Mucosa of rectum (tissue), 2 donors: Measurements from ENCODE around the gene FOXN3.

Source experiments
- H3K27ac ChIP-seq, 2 donors: one replicate each; pipeline ENCODE4 v1.7.0; 2013; ENCODE audit warnings: inconsistent platforms in 2 of 2, low read depth in 2 of 2, low read length in 2 of 2
- H3K27me3 ChIP-seq, 2 donors: one replicate each; pipeline ENCODE4 v1.7.0; 2013; ENCODE audit warnings: low read length in 2 of 2; ENCODE audit not compliant: control insufficient read depth in 2 of 2, insufficient read depth in 2 of 2
- H3K36me3 ChIP-seq, 2 donors: one replicate each; pipeline ENCODE4 v1.7.0; 2013; ENCODE audit warnings: low read length in 2 of 2; ENCODE audit not compliant: control insufficient read depth in 2 of 2, insufficient read depth in 2 of 2
- H3K4me1 ChIP-seq, 2 donors: one replicate each; pipeline ENCODE4 v1.7.0; 2013; ENCODE audit warnings: low read length in 2 of 2, mild to moderate bottlenecking in 1 of 2; ENCODE audit not compliant: control insufficient read depth in 2 of 2, insufficient read depth in 2 of 2
- H3K4me3 ChIP-seq, 2 donors: one replicate each; pipeline ENCODE4 v1.7.0; 2013; ENCODE audit warnings: low read length in 2 of 2
- H3K9ac ChIP-seq, 2 donors: one replicate each; pipeline ENCODE4 v1.7.0; 2013; ENCODE audit warnings: low read length in 2 of 2, low read depth in 1 of 2, mild to moderate bottlenecking in 1 of 2
- H3K9me3 ChIP-seq, 2 donors: one replicate each; pipeline ENCODE4 v1.7.0; 2013; ENCODE audit warnings: low read length in 2 of 2; ENCODE audit not compliant: control insufficient read depth in 2 of 2
- donor health status: healthy.
- donor health status: Normal muscosa, but diverticular disease.

FOXN3 gene

GRCh38 chr14:89131004-89131750 is 285.9 kb downstream of the FOXN3 start:
- Histone ChIP-seq H3K4me3 (no peak overlapping the region), H3K36me3 (no peaks in the 10 kb centered on the region), H3K9ac (no peak overlapping the region), H3K27me3 (no peaks in the 10 kb centered on the region), H3K9me3 (no peaks in the 10 kb centered on the region), H3K27ac (no peak overlapping the region), H3K4me1 (no peaks in the 10 kb centered on the region)

GRCh38 chr14:89129570-89129969 is 287.5 kb downstream of the FOXN3 start:
- Histone ChIP-seq H3K27ac (no peak overlapping the region), H3K9ac (no peak overlapping the region), H3K27me3 (no peaks in the 10 kb centered on the region), H3K9me3 (no peaks in the 10 kb centered on the region), H3K4me1 (no peaks in the 10 kb centered on the region), H3K36me3 (no peaks in the 10 kb centered on the region), H3K4me3 (no peak overlapping the region)

GRCh38 chr14:89128311-89129026 is 288.6 kb downstream of the FOXN3 start:
- H3K9me3 ChIP-seq, result no peaks in the 10 kb centered on the region
- no peak overlapping the region for H3K27ac ChIP-seq
- H3K4me1 ChIP-seq, result no peaks in the 10 kb centered on the region
- H3K36me3 ChIP-seq, result no peaks in the 10 kb centered on the region
- no peak overlapping the region for H3K4me3 ChIP-seq
- H3K9ac ChIP-seq, result no peak overlapping the region
- H3K27me3 ChIP-seq, result no peaks in the 10 kb centered on the region

- no peaks in the 10 kb centered on the region for H3K9me3 ChIP-seq
- H3K27me3 ChIP-seq, result no peaks in the 10 kb centered on the region
Observed at GRCh38 chr14:89126461-89126860, 290.6 kb downstream of the FOXN3 start.

GRCh38 chr14:89125216-89125615 is 291.8 kb downstream of the FOXN3 start:
- Histone ChIP-seq H3K27me3 (no peaks in the 10 kb centered on the region), H3K27ac (no peak overlapping the region), H3K36me3 (no peaks in the 10 kb centered on the region), H3K9ac (no peak overlapping the region), H3K4me3 (no peak overlapping the region), H3K4me1 (no peaks in the 10 kb centered on the region), H3K9me3 (no peaks in the 10 kb centered on the region)

More at GRCh38 chr14:89126461-89126860, 290.6 kb downstream of the FOXN3 start:
- Histone ChIP-seq H3K4me3 (no peak overlapping the region), H3K36me3 (no peaks in the 10 kb centered on the region), H3K27ac (no peak overlapping the region), H3K4me1 (no peaks in the 10 kb centered on the region), H3K9ac (no peak overlapping the region)

- no peaks in the 10 kb centered on the region for H3K27me3 ChIP-seq
- H3K36me3 ChIP-seq, result no peaks in the 10 kb centered on the region
- H3K4me1 ChIP-seq, result no peaks in the 10 kb centered on the region
- no peaks in the 10 kb centered on the region for H3K9me3 ChIP-seq
- H3K4me3 ChIP-seq, result no peak overlapping the region
- H3K27ac ChIP-seq, result no peak overlapping the region
- no peak overlapping the region for H3K9ac ChIP-seq
Observed at GRCh38 chr14:89123851-89124250, 293.2 kb downstream of the FOXN3 start.

- no peak overlapping the region for H3K4me3 ChIP-seq
- no peaks in the 10 kb centered on the region for H3K27me3 ChIP-seq
- H3K27ac ChIP-seq, result no peak overlapping the region
- no peaks in the 10 kb centered on the region for H3K9me3 ChIP-seq
- H3K9ac ChIP-seq, result no peak overlapping the region
- H3K4me1 ChIP-seq, result no peaks in the 10 kb centered on the region
- no peaks in the 10 kb centered on the region for H3K36me3 ChIP-seq
Observed at GRCh38 chr14:89123215-89123614, 293.8 kb downstream of the FOXN3 start.

- Histone ChIP-seq H3K9me3 (no peaks in the 10 kb centered on the region), H3K36me3 (no peaks in the 10 kb centered on the region), H3K9ac (no peak overlapping the region), H3K4me1 (no peaks in the 10 kb centered on the region), H3K27me3 (no peaks in the 10 kb centered on the region), H3K4me3 (no peak overlapping the region), H3K27ac (no peak overlapping the region)
Observed at GRCh38 chr14:89121968-89122620, 294.9 kb downstream of the FOXN3 start.

- H3K27ac ChIP-seq, result no peak overlapping the region
- H3K4me1 ChIP-seq, result no peaks in the 10 kb centered on the region
- no peaks in the 10 kb centered on the region for H3K36me3 ChIP-seq
- H3K4me3 ChIP-seq, result no peak overlapping the region
- H3K27me3 ChIP-seq, result no peaks in the 10 kb centered on the region
- no peak overlapping the region for H3K9ac ChIP-seq
- no peaks in the 10 kb centered on the region for H3K9me3 ChIP-seq
Observed at GRCh38 chr14:89117012-89117411, 300.0 kb downstream of the FOXN3 start.

- no peak overlapping the region for H3K9ac ChIP-seq
Observed at GRCh38 chr14:89114109-89114508, 302.9 kb downstream of the FOXN3 start.

More at GRCh38 chr14:89114109-89114508, 302.9 kb downstream of the FOXN3 start:
- no peaks in the 10 kb centered on the region for H3K27me3 ChIP-seq
- H3K9me3 ChIP-seq, result no peaks in the 10 kb centered on the region
- no peak overlapping the region for H3K27ac ChIP-seq
- no peaks in the 10 kb centered on the region for H3K36me3 ChIP-seq
- no peak overlapping the region for H3K4me3 ChIP-seq
- H3K4me1 ChIP-seq, result no peaks in the 10 kb centered on the region
